Measurements from ENCODE around the gene ARFGAP3.

Gene ARFGAP3

GRCh38 chr22:42891696-42892095 is 34.6 kb upstream of the ARFGAP3 start:
- no peak overlapping the region for H3K4me2 ChIP-seq (ENCODE audit: insufficient read depth, low read length)
- H3K4me1 ChIP-seq (ENCODE audit: insufficient read depth, low read length): no peaks in the 10 kb centered on the region

DNA sequence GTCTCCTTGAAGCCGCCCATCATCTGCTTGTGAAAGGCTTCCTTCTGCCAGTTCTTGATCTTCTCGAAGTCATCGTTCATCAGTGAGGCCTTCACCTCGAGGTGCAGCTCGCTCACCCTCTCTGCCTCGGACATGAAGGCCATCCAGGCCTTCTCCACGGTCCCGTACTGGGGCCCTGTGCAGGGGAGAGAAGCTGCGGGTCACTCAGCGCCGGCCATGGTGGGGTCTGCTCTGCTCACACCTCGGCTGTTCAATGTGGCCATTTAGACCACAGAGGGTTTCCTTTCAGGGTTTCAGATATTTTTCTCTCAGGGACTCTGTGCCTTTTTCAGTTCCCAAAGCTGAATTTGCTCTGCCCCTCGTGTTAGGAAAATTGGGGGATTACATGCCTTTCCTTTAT is 33.9 kb upstream of the ARFGAP3 start:
- Histone ChIP-seq H3K4me3 (ENCODE audit: low read depth in 1 of 2, low read length in 2 of 2) (no peak overlapping the region), H4K20me1 (ENCODE audit: insufficient read depth, low read length) (peaks cover 22% of the 10 kb centered on the region), H3K4me2 (ENCODE audit: insufficient read depth, low read length) (no peak overlapping the region), H3K36me3 (ENCODE audit: insufficient read depth, low read length) (peaks cover 59% of the 10 kb centered on the region), H3K4me1 (ENCODE audit: insufficient read depth, low read length) (no peaks in the 10 kb centered on the region), H2AFZ (ENCODE audit: low read depth, low read length) (no peak overlapping the region), H3K79me2 (ENCODE audit: insufficient read depth, low read length) (peaks cover 6% of the 10 kb centered on the region; the same call in 1 of the 2 replicates), H3K27me3 (ENCODE audit: insufficient read depth, low read length, poor library complexity) (no peaks in the 10 kb centered on the region), H3K9ac (ENCODE audit: low read depth, low read length) (no peak overlapping the region), H3K9me3 (ENCODE audit: insufficient read depth, low read length, severe bottlenecking) (no peaks in the 10 kb centered on the region), H3K27ac (ENCODE audit: low read length) (no peak overlapping the region)
- TF ChIP-seq EZH2 (IDR thresholded peaks at IDR 0.05; ENCODE audit: borderline replicate concordance, low read depth, low read length, severe bottlenecking) (no peak), CTCF (IDR thresholded peaks at IDR 0.05; ENCODE audit: borderline replicate concordance, extremely low read depth, low read length, poor library complexity, severe bottlenecking) (no peak)
- ATAC-seq (ENCODE audit: insufficient read depth, low read depth) (no peak), DNase-seq (no peak)

More at GRCh38 chr22:42891696-42892095, 34.6 kb upstream of the ARFGAP3 start:
- Histone ChIP-seq H2AFZ (ENCODE audit: low read depth, low read length) (no peak overlapping the region), H3K4me3 (ENCODE audit: low read depth in 1 of 2, low read length in 2 of 2) (no peak overlapping the region), H3K27me3 (ENCODE audit: insufficient read depth, low read length, poor library complexity) (no peaks in the 10 kb centered on the region), H3K9ac (ENCODE audit: low read depth, low read length) (no peak overlapping the region), H3K27ac (ENCODE audit: low read length) (no peak overlapping the region), H4K20me1 (ENCODE audit: insufficient read depth, low read length) (peaks cover 27% of the 10 kb centered on the region), H3K79me2 (ENCODE audit: insufficient read depth, low read length) (peaks cover 8% of the 10 kb centered on the region; the same call in 1 of the 2 replicates), H3K9me3 (ENCODE audit: insufficient read depth, low read length, severe bottlenecking) (no peaks in the 10 kb centered on the region), H3K36me3 (ENCODE audit: insufficient read depth, low read length) (peaks cover 54% of the 10 kb centered on the region)
- DNase-seq: no peak
- TF ChIP-seq CTCF (IDR thresholded peaks at IDR 0.05; ENCODE audit: borderline replicate concordance, extremely low read depth, low read length, poor library complexity, severe bottlenecking): no peak
- no peak for TF ChIP-seq EZH2 (IDR thresholded peaks at IDR 0.05; ENCODE audit: borderline replicate concordance, low read depth, low read length, severe bottlenecking)
- ATAC-seq (ENCODE audit: insufficient read depth, low read depth): no peak

- no peaks in the 10 kb centered on the region for H3K27me3 ChIP-seq (ENCODE audit: insufficient read depth, low read length, poor library complexity)
- no peak overlapping the region for H3K4me3 ChIP-seq (ENCODE audit: low read depth in 1 of 2, low read length in 2 of 2)
- DNase-seq (no peak), ATAC-seq (ENCODE audit: insufficient read depth, low read depth) (no peak)
- H4K20me1 ChIP-seq (ENCODE audit: insufficient read depth, low read length): peaks cover 9% of the 10 kb centered on the region
- no peaks in the 10 kb centered on the region for H3K79me2 ChIP-seq (ENCODE audit: insufficient read depth, low read length)
- H3K4me2 ChIP-seq (ENCODE audit: insufficient read depth, low read length): no peak overlapping the region
- no peaks in the 10 kb centered on the region for H3K9me3 ChIP-seq (ENCODE audit: insufficient read depth, low read length, severe bottlenecking)
- peaks cover 75% of the 10 kb centered on the region for H3K36me3 ChIP-seq (ENCODE audit: insufficient read depth, low read length)
- H2AFZ ChIP-seq (ENCODE audit: low read depth, low read length): no peak overlapping the region
- H3K9ac ChIP-seq (ENCODE audit: low read depth, low read length): no peak overlapping the region
- no peaks in the 10 kb centered on the region for H3K4me1 ChIP-seq (ENCODE audit: insufficient read depth, low read length)
- no peak overlapping the region for H3K27ac ChIP-seq (ENCODE audit: low read length)
- no peak for TF ChIP-seq CTCF (IDR thresholded peaks at IDR 0.05; ENCODE audit: borderline replicate concordance, extremely low read depth, low read length, poor library complexity, severe bottlenecking)
- no peak for TF ChIP-seq EZH2 (IDR thresholded peaks at IDR 0.05; ENCODE audit: borderline replicate concordance, low read depth, low read length, severe bottlenecking)
Observed at GRCh38 chr22:42889304-42889703, 32.2 kb upstream of the ARFGAP3 start.
